TTC549 (cell line): ENCODE measurements around the gene CEMIP2.

Source experiments
- FAIRE-seq: peaks from 2 replicates; lab custom pipeline; 2012; peaks lifted over from hg19 to GRCh38; lab: Jason Lieb, UNC

Gene CEMIP2

GRCh38 chr9:71746023-71746757 lies 22.1 kb downstream of the CEMIP2 start:
- FAIRE-seq = no peak

GRCh38 chr9:71744754-71745521 lies 23.4 kb downstream of the CEMIP2 start:
- no peak for FAIRE-seq

GRCh38 chr9:71743882-71744281 lies 24.4 kb downstream of the CEMIP2 start:
- no peak for FAIRE-seq

GRCh38 chr9:71743217-71743705 lies 25.1 kb downstream of the CEMIP2 start:
- FAIRE-seq = no peak

GRCh38 chr9:71742703-71743102 lies 25.6 kb downstream of the CEMIP2 start:
- no peak for FAIRE-seq

GRCh38 chr9:71741926-71742648 lies 26.2 kb downstream of the CEMIP2 start:
- no peak for FAIRE-seq

GRCh38 chr9:71740199-71740598 lies 28.1 kb downstream of the CEMIP2 start:
- FAIRE-seq = no peak

- no peak for FAIRE-seq
These were observed 30.9 kb downstream of the CEMIP2 start for GRCh38 chr9:71737455-71737854.

- no peak for FAIRE-seq
These were observed 32.1 kb downstream of the CEMIP2 start for GRCh38 chr9:71736236-71736635.

GRCh38 chr9:71734950-71735349 lies 33.4 kb downstream of the CEMIP2 start:
- FAIRE-seq = no peak

GRCh38 chr9:71733176-71733575 lies 35.1 kb downstream of the CEMIP2 start:
- FAIRE-seq = no peak

GRCh38 chr9:71729816-71730526 lies 38.3 kb downstream of the CEMIP2 start:
- FAIRE-seq = no peak

- no peak for FAIRE-seq
These were observed 41.6 kb downstream of the CEMIP2 start for GRCh38 chr9:71726723-71727122.

GRCh38 chr9:71725590-71726338 lies 42.5 kb downstream of the CEMIP2 start:
- no peak for FAIRE-seq

- FAIRE-seq = no peak
These were observed 46.5 kb downstream of the CEMIP2 start for GRCh38 chr9:71721855-71722254.

- no peak for FAIRE-seq
These were observed 48.8 kb downstream of the CEMIP2 start for GRCh38 chr9:71719562-71719961.

- FAIRE-seq = no peak
These were observed 49.2 kb downstream of the CEMIP2 start for GRCh38 chr9:71719088-71719487.

GRCh38 chr9:71716138-71716909 lies 52.0 kb downstream of the CEMIP2 start:
- no peak for FAIRE-seq

- FAIRE-seq = no peak
These were observed 57.5 kb downstream of the CEMIP2 start for GRCh38 chr9:71710856-71711255.

- FAIRE-seq = no peak
These were observed 58.1 kb downstream of the CEMIP2 start for GRCh38 chr9:71710201-71710600.

GRCh38 chr9:71709384-71709783 lies 58.9 kb downstream of the CEMIP2 start:
- no peak for FAIRE-seq
